Hematopoietic multipotent progenitor cell treated with erythropoietin and hydrocortisone succinate and interleukin-3 and kit ligand, for 8 days (in vitro differentiated cells): Measurements from ENCODE around the gene RFC3.
"Not testable (repeated sequence)": the region's sequence is repeated elsewhere in the genome, so short reads cannot be mapped to it uniquely, and the experiment has no call there.

Experiments
- DNase-seq: peaks from one replicate; pipeline ENCODE4 v3.0.0-alpha.2; 2015

RFC3 gene

GRCh38 chr13:33817901-33818706 lies at the start of gene RFC3:
RFC3 (plus strand) TSS chr13:33818149; CDS start chr13:33818179, 30 bp downstream.
- DNase-seq = peak; percentile 95

- DNase-seq = no peak
Observed at GRCh38 chr13:33771296-33771695, 46.7 kb upstream of the RFC3 start.

GRCh38 chr13:33773790-33774462 lies 44.0 kb upstream of the RFC3 start:
- DNase-seq = no peak

- no peak for DNase-seq
Observed at GRCh38 chr13:33775339-33776108, 42.4 kb upstream of the RFC3 start.

- DNase-seq = no peak
Observed at GRCh38 chr13:33776239-33776881, 41.6 kb upstream of the RFC3 start.

- DNase-seq = no peak
Observed at GRCh38 chr13:33782631-33783030, 35.3 kb upstream of the RFC3 start.

- DNase-seq = not testable (repeated sequence)
Observed at GRCh38 chr13:33783212-33783611, 34.7 kb upstream of the RFC3 start.

- DNase-seq = no peak
Observed at GRCh38 chr13:33784738-33785137, 33.2 kb upstream of the RFC3 start.

- DNase-seq = peak; percentile 79
Observed at GRCh38 chr13:33785384-33785783, 32.6 kb upstream of the RFC3 start.

- no peak for DNase-seq
Observed at GRCh38 chr13:33787051-33787591, 30.8 kb upstream of the RFC3 start.

- no peak for DNase-seq
Observed at GRCh38 chr13:33789066-33789606, 28.8 kb upstream of the RFC3 start.

- no peak for DNase-seq
Observed at GRCh38 chr13:33789739-33790138, 28.2 kb upstream of the RFC3 start.

GRCh38 chr13:33793726-33794125 lies 24.2 kb upstream of the RFC3 start:
- no peak for DNase-seq

- no peak for DNase-seq
Observed at GRCh38 chr13:33794576-33794975, 23.4 kb upstream of the RFC3 start.

- DNase-seq = no peak
Observed at GRCh38 chr13:33796095-33796494, 21.9 kb upstream of the RFC3 start.

- DNase-seq = no peak
Observed at GRCh38 chr13:33797622-33798021, 20.3 kb upstream of the RFC3 start.

GRCh38 chr13:33798023-33798422 lies 19.9 kb upstream of the RFC3 start:
- DNase-seq = no peak

GRCh38 chr13:33799950-33800592 lies 17.9 kb upstream of the RFC3 start:
- DNase-seq = peak; percentile 12

GRCh38 chr13:33800646-33801186 lies 17.2 kb upstream of the RFC3 start:
- DNase-seq = no peak

GRCh38 chr13:33806470-33807248 lies 11.3 kb upstream of the RFC3 start:
- DNase-seq = no peak

- DNase-seq = not testable (repeated sequence)
Observed at GRCh38 chr13:33812829-33813228, 5.1 kb upstream of the RFC3 start.
